Eye (tissue), 1 donor: ENCODE data around the gene CPT2.

ENCODE experiments used
- DNase-seq: peaks from one replicate; pipeline ENCODE4 v3.0.0-alpha.2; 2015

The CPT2 gene

DNA sequence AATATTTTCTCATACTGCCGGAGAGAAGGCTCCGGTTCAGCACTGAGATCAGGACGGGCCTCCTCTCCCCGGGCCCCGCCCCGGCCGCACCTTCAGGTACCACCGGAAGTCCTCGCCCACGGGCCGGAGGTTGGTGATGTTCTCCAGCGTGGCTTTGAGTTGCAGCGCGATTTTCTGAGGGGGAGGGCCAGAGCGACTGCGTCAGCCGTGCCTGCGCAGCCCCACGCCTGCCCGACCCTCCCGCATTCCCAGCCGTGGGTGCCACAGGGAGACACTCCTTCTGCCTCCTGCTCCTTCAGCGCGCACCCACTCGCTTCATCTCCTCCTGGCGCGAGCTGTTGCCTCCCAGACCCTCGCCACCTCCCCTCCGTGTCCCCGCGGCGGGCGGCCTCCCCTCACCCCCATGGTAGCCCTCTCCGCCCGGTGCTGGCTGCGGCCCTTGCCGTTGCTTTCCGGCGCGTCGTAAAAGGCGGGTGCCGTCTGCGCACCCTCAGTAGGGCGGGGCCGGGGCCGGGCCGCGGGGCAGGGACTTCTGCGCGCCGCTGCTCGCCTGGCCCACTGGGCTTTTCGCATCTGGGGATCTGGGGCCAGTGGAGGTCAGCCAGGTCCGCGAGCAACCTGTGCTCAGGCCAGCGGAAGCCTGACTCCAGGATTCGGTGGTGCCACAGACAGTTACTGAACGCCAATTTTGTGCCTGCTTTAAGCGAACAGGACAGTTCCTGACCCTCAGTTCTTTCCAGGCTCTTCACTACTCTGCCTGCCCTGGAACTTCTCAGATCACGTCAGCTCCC lies 23.7 kb downstream of the CPT2 start, which contains the start of gene CZIB:
TSS of gene CZIB (minus strand) at position 464 of the 791 bp plus-strand sequence. CDS start at position 405, 59 bp downstream.
- DNase-seq: peak; percentile 97

DNA sequence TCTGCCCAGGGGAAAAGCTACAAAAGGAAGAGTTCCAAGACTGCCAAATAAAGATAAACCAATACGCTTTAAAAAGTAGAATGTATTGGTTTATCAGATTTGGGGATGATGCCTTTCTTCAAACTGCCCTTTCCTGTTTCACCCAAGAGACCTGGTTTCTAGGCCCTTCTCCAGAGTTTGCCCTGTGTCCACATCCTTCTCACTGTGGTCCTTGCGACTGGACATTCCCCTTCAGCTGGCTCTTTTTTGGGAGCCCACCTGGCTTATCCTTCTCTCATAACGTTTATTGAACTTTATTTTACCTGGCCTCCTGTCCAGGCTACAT lies 24.3 kb downstream of the CPT2 start:
- DNase-seq: no peak

DNA sequence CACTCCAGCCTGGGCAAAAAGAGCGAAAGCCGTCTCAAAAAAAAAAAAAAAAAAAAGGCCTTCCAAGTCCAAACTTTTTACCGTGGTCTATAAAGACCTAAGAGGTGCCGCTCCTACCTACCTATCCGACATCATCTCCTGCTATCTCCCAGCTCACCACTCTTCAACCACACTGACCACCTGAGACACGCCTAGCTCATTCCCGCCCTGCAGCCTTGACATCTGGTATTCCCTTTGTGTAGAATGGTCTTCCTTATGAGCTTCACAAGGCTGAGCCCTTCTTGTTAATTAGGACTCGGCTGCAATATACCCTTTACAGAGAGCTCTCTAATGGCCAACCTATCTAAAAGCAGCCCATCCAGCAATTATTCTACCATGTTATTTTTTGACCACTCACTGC lies 41.0 kb downstream of the CPT2 start:
- DNase-seq: no peak

DNA sequence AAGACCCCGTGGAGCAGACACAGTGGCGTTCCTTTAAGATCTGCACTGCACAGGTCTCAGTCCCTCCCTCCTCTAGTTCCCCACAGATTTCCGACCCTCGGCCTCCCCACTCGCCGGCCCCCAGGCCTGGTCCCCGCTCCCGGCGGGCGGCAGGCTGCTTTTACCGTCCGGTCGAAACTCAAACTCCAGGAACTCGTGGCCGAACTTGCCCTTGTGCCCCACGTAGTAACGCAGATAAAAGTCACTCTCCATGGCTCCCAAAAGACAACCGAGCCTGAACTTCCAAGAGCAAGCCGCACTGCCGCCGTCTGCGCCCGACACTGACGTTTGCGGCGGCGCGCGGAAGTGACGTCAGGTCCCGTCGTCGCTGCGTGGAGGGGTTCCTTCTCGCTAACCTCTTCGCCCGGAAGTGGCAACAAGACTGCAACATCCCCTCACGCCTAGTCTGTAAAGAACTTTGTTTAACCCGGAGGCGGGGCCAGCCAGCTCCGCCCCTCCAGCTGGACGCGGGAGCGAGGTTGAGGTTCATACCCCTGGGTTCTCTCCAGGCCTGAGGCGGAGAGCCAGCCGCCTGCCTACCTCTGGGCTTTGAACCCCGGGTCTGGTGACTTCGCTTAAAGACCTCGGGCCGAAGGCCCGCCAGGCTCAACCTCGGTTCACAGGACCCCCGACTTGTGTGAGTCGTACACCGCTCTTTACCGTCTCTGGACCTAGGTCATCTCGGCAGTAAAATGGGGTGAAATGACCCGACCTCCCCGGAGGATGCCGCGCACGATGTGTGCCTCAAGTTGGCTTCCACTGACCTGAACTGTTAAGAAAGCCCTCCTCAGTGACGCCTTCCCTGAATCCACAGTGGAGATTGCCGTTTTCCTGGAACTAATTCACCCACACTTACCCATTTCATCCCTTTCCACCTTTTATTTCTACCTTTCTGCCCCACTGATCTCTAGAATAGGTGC lies 41.9 kb downstream of the CPT2 start, which contains the start of gene MAGOH:
TSS of gene MAGOH (minus strand) at position 322 of the 959 bp plus-strand sequence. CDS start at position 252, 70 bp downstream.
- peak; percentile 98 for DNase-seq

DNA sequence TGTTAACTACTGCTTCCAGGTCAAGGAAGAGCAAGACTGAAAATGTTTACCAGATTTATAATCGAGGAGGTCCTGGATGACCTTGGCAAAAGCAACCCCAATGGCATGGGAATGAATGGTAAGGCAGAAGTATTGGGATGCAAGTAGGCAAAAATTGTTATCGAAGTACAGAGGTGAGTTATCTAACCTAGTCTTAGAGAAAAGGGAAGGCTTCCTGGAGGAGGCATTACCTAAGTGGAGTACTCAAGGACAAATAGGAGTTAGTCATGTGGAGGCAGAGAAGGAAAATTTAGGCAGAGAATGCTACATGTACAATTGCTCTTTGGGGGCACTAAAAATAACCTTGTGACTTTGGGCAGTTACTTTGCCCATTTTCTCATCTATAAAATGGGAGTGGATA lies 45.2 kb downstream of the CPT2 start:
- no peak for DNase-seq

DNA sequence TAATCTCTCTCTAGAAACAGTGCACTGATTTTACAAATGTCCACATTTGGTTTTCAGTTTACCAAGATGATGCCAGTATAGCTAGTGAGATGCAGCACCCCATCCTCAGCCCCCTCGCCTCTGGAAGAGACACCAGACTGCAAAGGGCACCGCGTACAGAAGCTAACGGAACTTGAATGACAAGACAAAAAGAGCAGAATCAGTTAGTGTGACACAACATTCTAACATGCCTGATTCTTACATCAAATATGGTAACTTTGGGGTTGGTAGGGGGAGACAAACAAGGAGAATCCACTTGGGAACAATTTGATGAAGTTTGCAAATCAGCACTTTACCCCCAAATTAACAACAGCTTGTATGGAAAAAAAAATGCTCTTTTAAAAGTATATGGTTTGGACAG lies 45.8 kb downstream of the CPT2 start:
- DNase-seq: no peak

DNA sequence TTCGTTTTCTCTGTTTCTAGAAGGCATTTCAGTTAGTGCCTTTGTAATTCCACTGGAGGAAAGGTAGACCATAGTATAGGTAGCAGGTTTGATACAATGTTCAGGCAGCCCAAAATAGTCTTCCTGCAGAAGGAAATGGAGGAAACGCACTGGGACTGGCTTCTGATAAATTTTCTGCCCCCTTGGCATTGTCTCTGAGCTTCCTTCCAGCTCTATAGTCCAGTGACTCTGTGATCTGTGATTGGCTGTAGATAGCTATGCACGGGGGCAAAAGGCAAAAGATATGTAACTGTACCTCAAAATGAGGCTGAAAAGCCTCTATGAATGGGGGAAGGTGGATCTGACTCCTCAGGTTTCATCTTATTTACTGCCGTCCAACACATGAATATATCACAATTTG lies 47.5 kb downstream of the CPT2 start:
- DNase-seq: no peak

DNA sequence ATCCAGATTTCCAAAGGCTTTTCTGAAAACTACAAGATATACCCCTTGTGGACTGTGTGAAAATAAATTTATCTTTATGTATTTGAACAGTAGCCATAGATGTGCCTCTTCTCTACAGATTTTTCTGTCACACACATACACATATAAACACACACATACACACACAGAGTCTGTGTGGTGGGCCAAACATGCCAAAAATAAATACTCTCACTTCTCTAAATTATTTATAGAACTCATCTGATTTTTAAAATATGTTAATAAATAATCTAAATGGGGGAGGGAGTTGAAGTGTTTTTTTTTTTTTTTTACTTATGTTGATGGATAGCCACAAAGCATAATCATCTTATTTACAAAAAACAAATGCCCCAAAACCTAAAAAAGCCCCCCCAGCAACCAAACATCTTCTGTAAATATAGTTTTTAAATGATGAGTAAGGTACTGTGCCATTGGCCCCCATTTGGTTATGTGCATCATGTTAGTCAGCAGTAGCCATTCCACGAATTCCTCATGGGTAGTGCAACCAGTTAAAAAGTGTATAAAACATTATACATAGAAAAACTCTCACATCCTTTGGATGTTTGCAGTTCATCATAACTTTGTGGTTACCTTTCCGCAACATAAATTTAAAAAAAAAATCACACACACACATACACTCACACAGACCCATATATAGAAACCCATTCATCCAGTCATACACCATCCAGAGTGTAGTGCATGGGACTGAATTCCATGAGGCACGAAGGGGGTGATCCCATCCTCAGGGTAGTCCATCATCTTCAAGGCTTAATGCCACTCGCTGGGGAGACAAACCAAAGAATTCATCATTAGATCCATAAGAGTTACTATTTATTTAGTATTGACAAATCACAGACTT lies 49.9 kb downstream of the CPT2 start:
- no peak for DNase-seq

DNA sequence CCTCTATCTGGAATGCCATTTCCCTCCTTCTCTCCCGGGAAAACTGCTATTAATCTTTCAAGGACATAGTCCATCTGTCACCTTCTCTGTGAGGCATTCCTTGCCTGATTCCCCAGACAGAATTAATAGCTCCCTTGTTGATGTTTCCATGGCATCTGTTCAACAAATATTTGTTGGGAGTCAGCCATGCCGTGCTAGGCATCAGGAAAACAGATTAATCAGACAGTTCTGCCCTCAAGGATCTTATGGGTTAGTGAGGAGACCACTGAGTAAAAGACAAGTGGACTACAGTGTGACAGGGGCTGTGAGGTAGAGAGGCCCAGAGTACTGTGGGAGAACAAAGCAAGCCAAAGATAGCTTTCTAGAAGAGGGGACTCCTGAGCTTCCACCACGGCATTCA lies 53.1 kb downstream of the CPT2 start:
- DNase-seq: no peak

DNA sequence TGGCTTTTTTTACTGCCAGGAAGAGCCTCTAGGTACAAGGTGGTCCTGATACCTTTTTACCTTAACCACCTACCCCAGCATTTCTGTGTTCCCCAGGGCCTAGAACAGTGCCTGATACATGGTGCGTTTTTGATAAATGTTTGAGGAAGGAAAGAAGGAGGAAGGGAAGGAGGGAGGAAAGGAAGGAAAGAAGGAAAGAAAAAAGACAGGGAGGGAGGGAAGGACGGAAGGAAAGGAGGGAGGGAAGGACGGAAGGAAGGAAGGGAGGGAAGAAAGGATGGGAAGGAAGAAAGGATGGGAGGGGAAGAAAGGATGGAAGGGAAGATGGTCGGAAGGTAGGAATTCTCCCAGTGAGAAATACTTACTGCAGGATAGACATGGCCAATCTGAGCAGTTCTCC lies 53.7 kb downstream of the CPT2 start:
- no peak for DNase-seq

DNA sequence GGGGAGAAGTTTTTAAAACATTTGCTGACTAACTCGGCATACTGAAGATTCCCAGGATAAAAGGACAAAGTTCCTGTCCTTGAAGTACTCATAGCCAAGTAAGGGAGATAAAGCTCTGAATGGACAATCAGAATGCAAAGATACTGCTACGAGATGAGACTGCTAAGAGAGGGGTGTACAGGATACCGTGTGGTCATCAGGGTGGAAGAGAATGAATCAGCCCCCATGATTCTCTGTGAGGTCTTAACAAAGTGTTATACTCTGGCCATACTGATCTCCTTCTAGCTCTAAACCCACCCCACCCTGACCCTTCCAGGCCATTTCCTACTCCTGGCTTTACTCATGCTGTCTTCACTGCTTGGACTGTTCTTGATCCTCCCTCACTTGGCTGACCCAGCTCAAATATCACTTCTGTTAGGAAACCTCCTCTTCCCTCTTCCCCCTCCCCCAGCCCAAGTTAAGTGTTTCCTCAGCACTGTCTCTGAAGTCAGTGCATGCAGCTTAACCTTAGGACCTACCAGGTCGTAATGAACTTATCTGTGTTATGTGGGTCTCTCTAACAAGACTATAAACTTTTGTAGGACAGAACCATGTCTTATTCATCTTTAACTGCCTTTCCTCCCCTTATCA lies 57.5 kb downstream of the CPT2 start:
- no peak for DNase-seq

DNA sequence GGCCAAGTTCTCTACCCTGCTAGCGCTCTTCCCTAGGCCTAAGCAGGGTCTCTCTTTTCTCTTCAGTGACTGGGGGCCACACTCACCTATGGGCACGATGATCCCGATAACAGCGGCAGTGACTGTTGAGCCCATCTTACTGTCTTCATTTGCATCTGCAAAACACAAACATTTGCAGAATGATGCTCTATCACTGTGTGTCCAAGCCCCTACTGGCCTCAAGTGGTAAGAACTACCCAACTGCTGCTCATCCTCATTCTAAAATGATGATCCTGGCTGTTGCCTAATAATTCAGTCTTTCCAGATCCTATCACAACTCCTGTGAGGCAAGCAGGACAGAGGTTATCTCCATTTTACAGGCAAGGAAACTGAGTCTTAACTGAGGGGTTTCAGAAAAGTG lies 58.4 kb downstream of the CPT2 start:
- DNase-seq: no peak

DNA sequence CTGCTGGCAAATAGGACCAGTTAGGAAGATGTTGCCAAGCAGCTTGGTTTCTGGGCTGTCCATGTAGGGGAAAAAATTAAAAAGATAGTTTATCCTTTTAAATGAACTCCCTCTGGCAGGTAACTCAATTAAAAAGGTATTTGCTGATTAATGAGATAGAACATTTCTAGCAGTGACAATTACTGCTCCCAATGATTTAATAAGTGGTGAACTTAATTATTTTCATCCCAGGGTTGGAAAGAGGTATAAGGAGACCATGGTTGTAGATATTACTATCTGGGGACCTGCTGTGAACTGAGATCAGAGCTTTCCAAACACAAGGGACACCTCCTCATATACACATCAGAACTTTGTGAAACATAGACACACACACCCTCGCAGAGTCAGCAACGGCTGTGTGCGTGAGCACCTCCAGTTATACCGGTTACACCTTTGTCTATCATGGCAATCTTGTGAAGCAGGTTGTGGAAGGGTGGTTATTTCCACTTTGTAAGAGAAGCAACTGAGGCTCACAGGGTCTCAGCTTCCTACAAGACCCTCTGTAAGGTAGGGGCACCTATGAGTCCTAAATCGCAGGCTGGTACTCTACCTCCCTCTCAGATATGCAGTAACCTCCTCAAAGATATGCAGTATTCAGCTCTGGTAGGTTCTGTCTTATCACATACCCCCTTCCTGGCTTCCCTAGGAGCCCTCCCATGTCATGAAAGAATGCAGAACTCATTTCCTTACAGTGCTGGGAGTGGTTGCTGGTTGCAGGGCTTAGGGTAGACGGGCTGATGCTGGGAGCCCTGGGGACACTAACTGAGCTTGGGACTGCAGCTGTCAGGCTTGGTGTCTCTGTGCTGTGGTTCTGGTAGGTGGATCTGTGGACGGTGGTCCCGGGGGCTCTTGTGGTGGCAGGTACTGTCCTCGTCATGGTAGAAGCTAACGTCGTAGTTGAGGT lies 60.2 kb downstream of the CPT2 start:
- DNase-seq: no peak

DNA sequence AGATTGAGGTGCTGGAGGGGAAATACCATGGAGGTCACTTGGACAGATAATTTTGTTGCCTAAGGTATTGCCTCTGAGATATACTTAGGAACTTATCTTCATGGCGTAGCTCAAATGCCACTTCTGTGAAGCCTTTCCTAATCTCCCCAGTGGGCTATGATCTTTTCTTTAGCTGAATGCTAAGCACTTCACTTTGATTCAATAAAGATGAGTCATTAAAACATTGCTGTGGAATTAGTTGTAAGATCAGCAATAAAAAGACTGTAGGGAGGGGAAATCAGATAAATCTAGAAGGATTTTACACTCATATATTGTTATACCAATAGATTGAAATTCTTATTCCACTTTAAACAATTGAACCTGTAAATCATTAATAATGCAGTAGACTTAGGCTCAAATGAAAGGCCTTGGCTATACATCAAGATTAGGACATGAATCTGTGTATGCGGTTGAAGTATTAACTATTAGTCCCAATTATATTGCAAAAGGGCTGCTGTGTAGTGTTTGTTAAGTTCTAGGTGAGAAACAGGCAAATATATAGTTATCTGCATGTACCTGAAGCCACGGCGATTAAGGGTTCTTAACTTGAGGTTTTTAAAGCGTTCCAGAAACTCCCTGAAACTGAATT lies 60.9 kb downstream of the CPT2 start:
- no peak for DNase-seq

DNA sequence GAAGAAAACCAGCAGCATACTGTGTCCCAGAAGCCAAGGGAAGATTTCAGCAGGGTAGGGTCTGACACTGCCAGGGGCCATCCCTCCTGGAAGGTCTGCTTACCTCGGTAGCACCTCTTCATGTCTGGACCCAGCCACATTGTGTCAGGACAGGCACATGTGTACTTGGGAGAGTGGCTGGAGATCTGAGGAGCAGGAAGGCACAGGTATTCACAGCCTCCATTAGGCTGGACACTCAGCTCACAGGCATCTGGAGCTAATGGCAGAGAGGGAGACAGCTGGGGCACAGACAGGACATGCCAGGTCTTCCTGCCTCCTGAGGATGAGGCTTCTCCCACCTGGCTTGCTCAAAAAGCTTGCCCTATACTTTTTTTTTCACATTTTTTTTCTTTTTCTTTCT lies 61.6 kb downstream of the CPT2 start:
- no peak for DNase-seq

DNA sequence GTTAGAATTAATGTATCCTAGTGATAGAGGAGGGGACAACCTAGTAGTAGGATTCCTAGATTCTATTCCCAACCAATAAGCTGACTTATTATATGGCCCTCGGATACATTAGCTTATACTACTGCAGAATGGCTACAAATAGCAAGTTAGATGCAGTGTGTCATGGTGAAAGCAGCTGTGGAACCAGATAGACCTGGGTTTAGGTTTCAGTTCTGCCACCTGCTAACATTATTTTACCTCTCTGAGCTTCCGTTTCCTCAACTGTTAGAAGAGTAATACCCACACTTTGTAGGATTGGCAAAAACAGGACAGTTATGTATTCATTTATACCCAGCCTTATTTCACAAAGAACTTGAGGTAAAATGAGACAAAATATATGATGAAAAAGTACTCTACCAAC lies 63.3 kb downstream of the CPT2 start:
- DNase-seq: no peak

DNA sequence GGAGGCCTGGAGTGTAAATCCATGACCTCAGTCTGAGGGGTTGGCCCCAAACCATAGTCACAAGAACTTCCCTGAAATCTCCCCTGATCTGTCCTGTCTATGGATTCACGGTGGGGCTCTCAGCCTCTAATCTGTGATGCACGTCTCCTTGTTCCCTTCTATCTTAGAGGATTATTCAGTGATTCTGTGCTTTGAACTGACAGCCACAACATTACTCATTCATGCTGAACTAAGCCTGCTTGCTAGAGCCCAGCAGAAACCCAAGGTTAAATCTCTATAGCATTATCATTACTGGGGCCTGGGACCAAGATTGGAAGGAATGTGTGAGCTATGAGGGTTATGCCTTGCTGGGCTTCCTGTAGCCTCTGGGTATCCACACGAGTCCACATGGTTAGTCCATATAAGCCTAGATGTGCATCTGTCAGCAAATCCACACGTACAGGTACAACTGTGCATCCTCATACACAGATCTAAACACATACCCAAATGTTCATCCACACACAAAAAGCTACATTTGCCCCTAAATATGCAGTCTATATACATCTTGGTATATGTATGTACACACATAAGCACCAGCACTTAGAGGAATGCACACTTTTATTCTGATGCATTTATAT lies 64.1 kb downstream of the CPT2 start:
- DNase-seq: no peak

DNA sequence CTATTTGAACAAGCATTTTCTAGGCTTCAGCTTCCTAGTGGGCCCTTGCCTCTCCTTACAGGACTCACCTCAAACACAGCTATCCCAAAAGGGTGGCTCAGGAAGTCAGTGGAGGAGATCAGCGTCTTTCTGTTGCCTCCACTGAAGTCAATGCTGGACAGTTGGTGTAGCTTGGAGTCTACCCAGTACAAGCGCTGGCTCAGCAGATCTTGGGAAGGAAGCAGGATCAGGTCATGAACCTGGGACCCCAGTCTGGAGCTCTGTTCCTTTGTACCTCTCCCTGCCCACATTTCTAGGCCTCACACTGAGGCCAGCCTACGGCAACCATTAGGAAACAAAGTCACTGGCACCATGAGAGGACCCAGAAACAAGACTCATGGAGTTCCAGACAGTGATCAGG lies 65.4 kb downstream of the CPT2 start:
- DNase-seq: no peak
